Esophagus (tissue), 2 donors: ENCODE data around the gene PSMC2. TPM values are rescaled to one million over a fixed set of nuclear protein-coding genes. Genes with fewer than 3 reads are reported as not detected.
"Not testable (repeated sequence)": the region's sequence is repeated elsewhere in the genome, so short reads cannot be mapped to it uniquely, and the experiment has no call there.

Experiments used
- H3K27ac ChIP-seq, 2 donors: one replicate each; pipeline ENCODE4 v1.5.1; 2013; ENCODE audit warnings: low read depth in 2 of 2, mild to moderate bottlenecking in 2 of 2, inconsistent platforms in 1 of 2, low read length in 1 of 2, moderate library complexity in 1 of 2
- H3K27me3 ChIP-seq, 2 donors: one replicate each; pipeline ENCODE4 v1.6.1; 2013; ENCODE audit warnings: low read length in 2 of 2, control low read depth in 1 of 2, mild to moderate bottlenecking in 1 of 2; ENCODE audit not compliant: insufficient read depth in 2 of 2, control insufficient read depth in 1 of 2
- H3K36me3 ChIP-seq, 2 donors: one replicate each; pipeline ENCODE4 v1.6.1; 2013; ENCODE audit warnings: low read length in 1 of 2; ENCODE audit not compliant: control insufficient read depth in 2 of 2, insufficient read depth in 2 of 2
- H3K4me1 ChIP-seq, 2 donors: one replicate each; pipeline ENCODE4 v1.6.1; 2013; ENCODE audit warnings: low read length in 1 of 2; ENCODE audit not compliant: control insufficient read depth in 2 of 2, insufficient read depth in 2 of 2
- H3K4me3 ChIP-seq, 2 donors: one replicate each; pipeline ENCODE4 v1.5.1; 2013; ENCODE audit warnings: low read length in 2 of 2, mild to moderate bottlenecking in 2 of 2, low read depth in 1 of 2, moderate library complexity in 1 of 2
- H3K9me3 ChIP-seq, 2 donors: one replicate each; pipeline ENCODE4 v1.6.1; 2013; ENCODE audit warnings: mild to moderate bottlenecking in 2 of 2, low read depth in 1 of 2, low read length in 1 of 2, moderate library complexity in 1 of 2; ENCODE audit not compliant: control insufficient read depth in 2 of 2, insufficient read depth in 1 of 2
- WGBS, 2 donors: extraction: QIAGEN DNeasy Blood & Tissue Kit; methylation state at CpG; one replicate each; pipeline ENCODE4 v1.1.7; 2013; 5-methylcytosine and 5-hydroxymethylcytosine counted together
- polyA plus RNA-seq, 2 donors: library from polyadenylated mRNA; stranded (reverse); fragments of 200-250 nt; gene quantifications; one replicate each; pipeline ENCODE4 v1.2.3, GENCODE V29; 2013
- donor health status: healthy with polysubstance abuse.
- donor health status: Bipolar disorder and iron deficiency.

Gene PSMC2
- polyA plus RNA-seq, 2 donors = 57.9 to 115 TPM

GRCh38 chr7:103388469-103389140 lies 41.2 kb downstream of the PSMC2 start:
- Histone ChIP-seq H3K4me1 (no peaks in the 10 kb centered on the region), H3K27ac (no peak overlapping the region), H3K27me3 (no peaks in the 10 kb centered on the region), H3K36me3 (no peaks in the 10 kb centered on the region), H3K4me3 (no peak overlapping the region), H3K9me3 (no peaks in the 10 kb centered on the region)
- 69 to 76% methylated on average over 4 of the region's 4 CpGs for WGBS, 2 donors

DNA sequence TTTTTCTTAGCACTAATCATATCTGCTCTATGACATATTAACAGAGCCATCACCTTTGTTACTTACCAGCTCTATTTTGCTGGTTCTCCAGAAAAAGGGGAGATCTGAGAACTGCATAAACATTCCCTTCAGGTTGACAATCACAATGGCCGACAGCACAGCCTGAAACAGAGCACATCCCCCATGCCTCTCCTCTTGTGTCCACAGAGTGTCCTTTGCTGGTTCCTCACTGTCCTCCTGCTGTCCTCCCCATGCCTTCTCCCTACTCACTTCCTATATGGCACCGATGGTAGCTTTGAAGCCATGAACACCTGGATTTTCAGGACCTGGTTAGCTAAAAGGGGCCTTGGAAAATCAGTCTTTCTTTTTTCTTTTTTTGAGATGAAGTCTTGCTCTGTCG lies 41.8 kb downstream of the PSMC2 start:
- no peaks in the 10 kb centered on the region for H3K36me3 ChIP-seq
- H3K27me3 ChIP-seq = no peaks in the 10 kb centered on the region
- H3K4me3 ChIP-seq = no peak overlapping the region
- WGBS, 2 donors = 82 to 87% methylated on average over 3 of the region's 3 CpGs
- H3K4me1 ChIP-seq = no peaks in the 10 kb centered on the region
- no peak overlapping the region for H3K27ac ChIP-seq
- no peaks in the 10 kb centered on the region for H3K9me3 ChIP-seq

DNA sequence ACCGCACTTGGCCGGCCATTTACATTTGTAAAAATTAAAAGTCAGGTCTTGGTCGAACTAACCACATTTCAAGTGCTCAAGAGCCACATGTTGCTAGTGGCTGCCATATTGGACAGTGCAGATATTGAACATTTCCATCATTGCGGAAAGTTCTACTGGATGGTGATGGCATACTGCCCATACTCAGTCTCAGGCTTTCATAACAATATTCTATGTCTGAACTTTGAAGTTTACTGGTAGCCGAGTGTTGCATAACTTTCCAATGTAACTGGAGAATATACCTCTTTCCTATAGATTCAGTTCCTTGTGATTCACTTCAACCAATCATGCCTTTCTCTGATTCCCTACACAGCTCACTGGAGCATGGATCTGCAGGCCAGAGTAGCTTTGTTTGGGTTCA lies 43.7 kb downstream of the PSMC2 start:
- H3K27me3 ChIP-seq = no peaks in the 10 kb centered on the region
- H3K27ac ChIP-seq = no peak overlapping the region
- H3K36me3 ChIP-seq = no peaks in the 10 kb centered on the region
- WGBS, 2 donors = 96 to 99% methylated on average over 5 of the region's 5 CpGs
- no peaks in the 10 kb centered on the region for H3K9me3 ChIP-seq
- no peaks in the 10 kb centered on the region for H3K4me1 ChIP-seq
- no peak overlapping the region for H3K4me3 ChIP-seq

- H3K4me1 ChIP-seq = no peaks in the 10 kb centered on the region
- no peak overlapping the region for H3K27ac ChIP-seq
- H3K4me3 ChIP-seq = no peak overlapping the region
- no peaks in the 10 kb centered on the region for H3K36me3 ChIP-seq
- H3K27me3 ChIP-seq = no peaks in the 10 kb centered on the region
- H3K9me3 ChIP-seq = no peaks in the 10 kb centered on the region
- 63 to 64% methylated on average over 2 of the region's 2 CpGs for WGBS, 2 donors
These were observed 44.5 kb downstream of the PSMC2 start for GRCh38 chr7:103391976-103392375.

- Histone ChIP-seq H3K27ac (no peak overlapping the region), H3K27me3 (no peaks in the 10 kb centered on the region)
- 84 to 86% methylated on average over 4 of the region's 4 CpGs for WGBS, 2 donors
These were observed 47.1 kb downstream of the PSMC2 start for GRCh38 chr7:103394566-103394965.

DNA sequence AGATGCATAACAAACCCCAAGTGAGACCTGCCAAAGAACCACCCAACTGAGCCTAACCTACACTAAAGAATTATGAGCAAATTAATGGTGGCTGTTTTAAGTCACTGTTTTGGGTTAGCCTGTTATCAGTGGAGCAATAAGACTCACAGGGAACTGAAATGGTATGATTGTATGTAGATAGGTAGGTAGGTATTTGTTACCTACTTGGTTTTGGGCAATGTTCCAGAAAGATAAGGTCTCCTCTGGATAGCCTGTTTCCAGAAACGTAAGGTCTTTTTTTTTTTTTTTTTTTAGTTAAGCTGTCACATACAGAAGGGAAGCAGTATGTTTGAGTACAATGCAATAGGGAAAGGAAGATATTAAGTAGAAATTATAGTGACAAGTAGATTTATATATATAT lies 47.6 kb downstream of the PSMC2 start:
- no peaks in the 10 kb centered on the region for H3K27me3 ChIP-seq
- H3K27ac ChIP-seq = no peak overlapping the region
- 61 to 79% methylated on average over 1 of the region's 1 CpG for WGBS, 2 donors
- H3K4me1 ChIP-seq = no peaks in the 10 kb centered on the region
- no peaks in the 10 kb centered on the region for H3K9me3 ChIP-seq
- no peak overlapping the region for H3K4me3 ChIP-seq
- no peaks in the 10 kb centered on the region for H3K36me3 ChIP-seq

More at GRCh38 chr7:103394566-103394965, 47.1 kb downstream of the PSMC2 start:
- Histone ChIP-seq H3K4me1 (no peaks in the 10 kb centered on the region), H3K36me3 (no peaks in the 10 kb centered on the region), H3K4me3 (no peak overlapping the region), H3K9me3 (no peaks in the 10 kb centered on the region)

- Histone ChIP-seq H3K9me3 (no peaks in the 10 kb centered on the region), H3K27ac (no peak overlapping the region), H3K4me3 (no peak overlapping the region), H3K4me1 (no peaks in the 10 kb centered on the region), H3K36me3 (no peaks in the 10 kb centered on the region), H3K27me3 (no peaks in the 10 kb centered on the region)
- WGBS, 2 donors = 63 to 70% methylated on average over 8 of the region's 8 CpGs
These were observed 49.0 kb downstream of the PSMC2 start for GRCh38 chr7:103396471-103396870.

DNA sequence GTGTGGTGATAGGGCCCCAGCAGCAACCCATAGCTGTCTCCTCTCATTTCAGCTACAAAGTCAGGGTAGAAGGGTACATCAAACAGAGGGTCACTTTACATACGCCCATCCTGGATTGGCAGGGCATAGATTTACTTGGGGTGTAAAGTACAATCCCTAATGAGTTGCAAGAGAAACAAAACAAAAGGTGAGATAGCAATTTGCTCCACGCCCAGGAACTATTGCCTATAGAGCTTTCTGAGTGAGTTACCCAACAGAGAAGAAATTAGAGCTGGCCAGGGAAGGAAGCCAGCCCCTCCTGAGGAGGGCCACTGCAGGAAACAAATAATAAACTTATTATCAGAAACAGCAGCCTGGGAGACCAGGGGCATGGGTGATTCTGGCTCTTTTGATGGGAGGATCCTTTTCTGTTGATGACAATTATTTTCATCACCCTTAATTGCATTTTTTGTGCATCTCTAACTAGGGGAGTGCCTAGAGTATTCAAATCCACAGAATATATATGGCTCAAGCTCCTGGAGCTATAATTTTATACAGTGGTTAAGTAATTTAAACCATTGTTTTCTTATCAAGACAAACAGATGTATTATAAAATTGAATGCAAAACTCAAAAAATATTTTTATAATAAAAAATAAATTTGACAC lies 51.2 kb downstream of the PSMC2 start:
- WGBS, 2 donors = 27 to 46% methylated on average over 2 of the region's 2 CpGs
- H3K27me3 ChIP-seq = no peaks in the 10 kb centered on the region

DNA sequence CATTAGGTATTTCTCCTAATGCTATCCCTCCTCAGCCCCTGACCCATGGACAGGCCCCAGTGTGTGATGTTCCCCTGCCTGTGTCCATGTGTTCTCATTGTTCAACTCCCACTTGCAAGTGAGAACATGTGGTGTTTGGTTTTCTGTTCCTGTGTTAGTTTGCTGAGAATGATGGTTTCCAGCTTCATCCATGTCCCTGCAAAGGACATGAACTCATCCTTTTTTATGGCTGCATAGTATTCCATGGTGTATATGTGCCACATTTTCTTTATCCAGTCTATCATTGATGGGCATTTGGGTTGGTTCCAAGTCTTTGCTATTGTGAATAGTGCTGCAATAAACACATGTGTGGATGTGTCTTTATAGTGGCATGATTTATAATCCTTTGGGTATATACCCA lies 52.2 kb downstream of the PSMC2 start:
- H3K9me3 ChIP-seq, H3K27me3 ChIP-seq, H3K27ac ChIP-seq, H3K36me3 ChIP-seq, H3K4me3 ChIP-seq, H3K4me1 ChIP-seq: not testable (repeated sequence)

More for the DNA sequence above, 51.2 kb downstream of the PSMC2 start:
- H3K4me1 ChIP-seq = no peaks in the 10 kb centered on the region
- no peaks in the 10 kb centered on the region for H3K36me3 ChIP-seq
- H3K4me3 ChIP-seq = no peak overlapping the region
- no peaks in the 10 kb centered on the region for H3K9me3 ChIP-seq
- H3K27ac ChIP-seq = no peak overlapping the region
